ENCODE results near the gene A4GALT. TPM values are rescaled to one million over a fixed set of nuclear protein-coding genes. Genes with fewer than 3 reads are reported as not detected.
A peak's percentile ranks its signal among the peaks of the same experiment; 100 is the strongest.
"Not testable (repeated sequence)": the region's sequence is repeated elsewhere in the genome, so short reads cannot be mapped to it uniquely, and the experiment has no call there.

A4GALT gene
- total and polyA plus RNA-seq, 5 experiments from 2014 or later, result not detected

DNA sequence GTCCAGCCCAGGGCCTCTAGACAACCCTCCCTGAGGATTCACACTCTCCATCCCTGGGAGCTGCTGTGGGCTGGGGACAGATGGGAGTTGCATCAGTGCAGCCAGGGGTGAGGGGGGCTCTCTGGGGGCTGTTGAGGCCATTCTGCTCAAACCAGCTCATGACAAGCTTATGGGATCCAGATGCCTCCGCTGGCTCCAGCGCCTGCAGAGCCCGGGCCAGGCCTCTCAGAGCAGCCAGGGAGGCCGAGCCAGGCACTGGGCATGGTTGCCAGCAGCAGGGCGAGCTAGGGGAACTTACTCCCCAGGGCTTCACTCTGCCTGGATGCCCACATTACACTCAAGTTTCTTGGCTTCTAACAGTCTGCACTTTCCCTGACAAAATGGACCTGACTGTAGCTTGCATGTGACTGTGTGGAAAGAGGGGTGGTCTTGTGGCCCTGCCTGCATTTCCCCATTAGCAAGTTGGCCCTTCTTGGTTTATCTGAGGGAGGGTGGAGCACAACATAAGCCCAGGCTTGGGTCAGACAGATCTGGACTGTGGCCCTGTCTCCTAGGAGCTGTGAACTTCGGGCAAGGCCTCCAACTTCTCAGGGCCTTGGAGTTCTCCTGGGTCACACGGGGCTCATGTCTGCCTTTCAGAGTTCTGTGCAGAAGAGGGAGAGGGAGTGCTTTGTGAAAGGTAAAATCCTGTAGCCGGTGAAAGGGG lies 36.9 kb downstream of the A4GALT start:
- Mint-ChIP-seq H3K36me3 (no peaks in the 10 kb centered on the region), H3K27me3 (peaks cover 0 to 6% (median 0%) of the 10 kb centered on the region in 5 donors), H3K4me1 (peaks cover 0 to 4% (median 0%) of the 10 kb centered on the region in 4 donors), H3K9me3 (peaks cover 0 to 11% (median 1%) of the 10 kb centered on the region in 9 donors), H3K27ac (peak overlapping the region in 1 of 10 donors; percentile 62), H3K4me3 (peak overlapping the region in 1 of 10 donors; percentile 19)
- POLR2A ChIA-PET, result no interaction called here
- ATAC-seq (no peak), DNase-seq (no peak)

- H3K4me1 Mint-ChIP-seq, result peaks cover 0 to 4% (median 0%) of the 10 kb centered on the region in 4 donors
- DNase-seq, result no peak
- H3K27me3 Mint-ChIP-seq, result peaks cover 0 to 6% (median 0%) of the 10 kb centered on the region in 5 donors
- peaks cover 0 to 19% (median 5%) of the 10 kb centered on the region in 9 donors for H3K9me3 Mint-ChIP-seq
- POLR2A ChIA-PET, result no interaction called here
- H3K27ac Mint-ChIP-seq, result peak overlapping the region in 1 of 10 donors; percentile 37
- ATAC-seq, result no peak
- H3K4me3 Mint-ChIP-seq, result no peak overlapping the region
- peaks cover 0 to 5% (median 3%) of the 10 kb centered on the region in 3 donors for H3K36me3 Mint-ChIP-seq
These were observed 38.4 kb downstream of the A4GALT start for GRCh38 chr22:42682113-42682851.

DNA sequence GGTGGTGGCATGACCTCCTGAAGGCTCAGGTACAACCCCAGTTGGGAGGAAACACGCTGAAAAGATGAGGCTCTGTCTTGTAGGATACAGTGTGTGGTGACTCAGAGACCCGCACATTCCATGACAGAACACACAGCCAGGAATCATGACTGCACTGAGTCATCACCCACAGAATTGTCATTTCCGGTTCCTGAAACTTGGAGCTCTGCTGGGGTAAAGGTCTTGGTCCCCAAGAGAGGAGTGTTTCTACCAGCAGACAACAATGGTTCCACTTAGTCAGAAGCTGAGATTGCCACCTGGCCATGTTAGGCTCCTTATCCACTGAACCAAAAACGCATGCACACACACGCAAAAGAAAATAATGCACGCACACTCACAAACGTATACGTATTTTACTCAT lies 40.0 kb downstream of the A4GALT start:
- Mint-ChIP-seq H3K4me1 (no peaks in the 10 kb centered on the region), H3K4me3 (no peak overlapping the region), H3K36me3 (peaks cover 0 to 5% (median 3%) of the 10 kb centered on the region in 3 donors), H3K27ac (no peak overlapping the region), H3K27me3 (peaks cover 0 to 6% (median 0%) of the 10 kb centered on the region in 5 donors), H3K9me3 (peaks cover 0 to 19% (median 5%) of the 10 kb centered on the region in 9 donors)
- ATAC-seq (no peak), DNase-seq (no peak)
- POLR2A ChIA-PET, result no interaction called here

- no peak for ATAC-seq
- Mint-ChIP-seq H3K9me3 (peaks cover 0 to 19% (median 5%) of the 10 kb centered on the region in 9 donors), H3K27ac (no peak overlapping the region)
These were observed 41.0 kb downstream of the A4GALT start for GRCh38 chr22:42679691-42680090.

GRCh38 chr22:42678894-42679293 lies 41.8 kb downstream of the A4GALT start:
- ATAC-seq, result no peak
- H3K27ac Mint-ChIP-seq, result no peak overlapping the region
- H3K4me1 Mint-ChIP-seq, result no peaks in the 10 kb centered on the region

More at GRCh38 chr22:42679691-42680090, 41.0 kb downstream of the A4GALT start:
- no peaks in the 10 kb centered on the region for H3K4me1 Mint-ChIP-seq
- POLR2A ChIA-PET, result no interaction called here
- H3K36me3 Mint-ChIP-seq, result peaks cover 0 to 5% (median 3%) of the 10 kb centered on the region in 3 donors
- no peak for DNase-seq
- H3K4me3 Mint-ChIP-seq, result no peak overlapping the region
- peaks cover 0 to 6% (median 0%) of the 10 kb centered on the region in 5 donors for H3K27me3 Mint-ChIP-seq

DNA sequence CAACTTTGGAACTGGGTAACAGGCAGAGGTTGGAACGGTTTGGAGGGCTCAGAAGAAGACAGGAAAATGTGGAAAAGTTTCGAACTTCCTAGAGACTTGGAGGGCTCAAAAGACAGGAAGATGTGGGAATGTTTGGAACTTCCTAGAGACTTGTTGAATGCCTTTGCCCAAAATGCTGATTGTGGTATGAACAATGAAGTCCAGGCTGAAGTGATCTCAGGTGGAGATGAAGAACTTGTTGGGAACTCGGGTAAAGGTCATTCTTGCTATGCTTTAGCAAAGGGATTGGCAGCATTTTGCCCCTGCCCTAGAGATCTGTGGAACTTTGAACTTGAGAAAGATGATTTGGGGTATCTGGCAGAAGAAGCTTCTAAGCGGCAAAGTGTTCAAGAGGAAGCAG lies 42.7 kb downstream of the A4GALT start:
- H3K27ac Mint-ChIP-seq, H3K4me1 Mint-ChIP-seq, ATAC-seq, H3K27me3 Mint-ChIP-seq, DNase-seq, POLR2A ChIA-PET, H3K4me3 Mint-ChIP-seq, H3K36me3 Mint-ChIP-seq: not testable (repeated sequence)
- H3K9me3 Mint-ChIP-seq, result peaks cover 0 to 19% (median 5%) of the 10 kb centered on the region in 9 donors

More at GRCh38 chr22:42678894-42679293, 41.8 kb downstream of the A4GALT start:
- Mint-ChIP-seq H3K9me3 (peaks cover 0 to 19% (median 5%) of the 10 kb centered on the region in 9 donors), H3K27me3 (peaks cover 0 to 6% (median 0%) of the 10 kb centered on the region in 5 donors), H3K36me3 (peaks cover 0 to 5% (median 3%) of the 10 kb centered on the region in 3 donors), H3K4me3 (no peak overlapping the region)
- POLR2A ChIA-PET, result no interaction called here
- no peak for DNase-seq

DNA sequence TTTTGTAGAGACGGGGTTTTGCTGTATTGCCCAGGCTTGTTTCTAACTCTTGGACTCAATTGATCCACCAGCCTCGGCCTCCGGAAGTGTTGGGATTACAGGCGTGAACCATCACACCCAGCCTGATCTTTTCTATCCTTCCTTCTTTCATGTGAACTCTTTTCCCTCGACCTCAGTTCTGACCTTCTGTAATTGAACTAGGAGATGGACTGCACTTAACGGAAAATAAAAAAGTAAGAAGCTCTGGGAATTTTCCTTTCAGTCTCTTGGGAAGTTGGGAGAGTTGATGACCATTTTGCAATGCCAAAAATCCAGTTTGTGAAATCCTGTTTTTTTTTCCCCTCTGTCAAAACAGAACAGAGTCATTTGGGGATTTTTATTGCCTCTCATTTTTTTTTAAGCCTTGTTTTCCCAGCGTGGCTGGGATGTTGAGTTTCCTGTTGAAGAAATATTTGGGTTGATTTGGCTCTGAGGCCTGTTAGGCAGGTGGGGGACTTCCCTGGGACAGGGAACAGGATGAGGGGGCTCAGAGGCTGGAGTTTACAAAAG lies 44.5 kb downstream of the A4GALT start:
- DNase-seq (no peak), ATAC-seq (no peak)
- peaks cover 0 to 5% (median 3%) of the 10 kb centered on the region in 3 donors for H3K36me3 Mint-ChIP-seq
- peaks cover 4 to 13% (median 4%) of the 10 kb centered on the region in 4 donors for H3K4me1 Mint-ChIP-seq
- no peak overlapping the region for H3K27ac Mint-ChIP-seq
- H3K27me3 Mint-ChIP-seq, result no peaks in the 10 kb centered on the region
- POLR2A ChIA-PET, result no interaction called here
- H3K9me3 Mint-ChIP-seq, result peaks cover 0 to 19% (median 5%) of the 10 kb centered on the region in 9 donors
- H3K4me3 Mint-ChIP-seq, result no peak overlapping the region

- Mint-ChIP-seq H3K36me3 (peaks cover 0 to 5% (median 3%) of the 10 kb centered on the region in 3 donors), H3K27me3 (no peaks in the 10 kb centered on the region), H3K4me3 (no peak overlapping the region), H3K9me3 (peaks cover 0 to 13% (median 3%) of the 10 kb centered on the region in 9 donors), H3K27ac (no peak overlapping the region), H3K4me1 (peaks cover 4 to 21% (median 8%) of the 10 kb centered on the region in 4 donors)
- POLR2A ChIA-PET, result no interaction called here
- DNase-seq, result no peak
- ATAC-seq, result no peak
These were observed 46.7 kb downstream of the A4GALT start for GRCh38 chr22:42673898-42674401.

DNA sequence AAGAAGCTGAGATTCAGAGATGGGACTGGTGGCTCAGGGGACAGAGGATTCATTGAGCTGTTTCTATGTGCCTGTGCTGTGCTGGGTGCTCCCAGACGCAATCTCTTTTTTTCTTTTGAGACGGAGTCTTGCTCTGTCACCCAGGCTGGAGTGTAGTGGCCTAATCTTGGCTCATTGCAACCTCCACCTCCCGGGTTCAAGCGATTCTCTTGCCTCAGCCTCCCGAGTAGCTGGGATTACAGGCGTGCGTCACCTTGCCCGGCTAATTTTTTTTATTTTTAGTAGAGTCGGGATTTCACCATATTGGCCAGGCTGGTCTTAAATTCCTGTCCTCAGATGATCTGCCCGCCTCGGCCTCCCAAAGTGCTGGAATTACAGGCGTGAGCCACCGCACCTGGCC lies 47.6 kb downstream of the A4GALT start:
- H3K9me3 Mint-ChIP-seq, H3K4me3 Mint-ChIP-seq, DNase-seq, POLR2A ChIA-PET, H3K36me3 Mint-ChIP-seq, ATAC-seq, H3K27me3 Mint-ChIP-seq: not testable (repeated sequence)
- Mint-ChIP-seq H3K4me1 (peaks cover 4 to 21% (median 8%) of the 10 kb centered on the region in 4 donors), H3K27ac (peak overlapping the region in 1 of 10 donors; percentile 13)

- H3K4me1 Mint-ChIP-seq, result peaks cover 4 to 21% (median 9%) of the 10 kb centered on the region in 4 donors
- no peak overlapping the region for H3K4me3 Mint-ChIP-seq
- no peaks in the 10 kb centered on the region for H3K36me3 Mint-ChIP-seq
- H3K9me3 Mint-ChIP-seq, result no peaks in the 10 kb centered on the region
- POLR2A ChIA-PET, result no interaction called here
- peak overlapping the region in 2 of 10 donors; percentile 1 to 69 for H3K27ac Mint-ChIP-seq
- peak in 1 of 2 donors; percentile 30 for ATAC-seq
- DNase-seq, result no peak
- no peaks in the 10 kb centered on the region for H3K27me3 Mint-ChIP-seq
These were observed 49.6 kb downstream of the A4GALT start for GRCh38 chr22:42670921-42671709.

GRCh38 chr22:42670046-42670445 lies 50.6 kb downstream of the A4GALT start:
- ATAC-seq (no peak), DNase-seq (no peak)
- POLR2A ChIA-PET, result interaction anchor here (1.0 kb wide), 1 partner anchor 14 kb away, joined by 7 read pairs; no protein-coding TSS in a partner anchor
- Mint-ChIP-seq H3K4me1 (peaks cover 4 to 26% (median 9%) of the 10 kb centered on the region in 4 donors), H3K4me3 (no peak overlapping the region), H3K27me3 (peaks cover 0 to 2% (median 0%) of the 10 kb centered on the region in 5 donors), H3K9me3 (no peaks in the 10 kb centered on the region), H3K27ac (peak overlapping the region in 1 of 10 donors; percentile 1), H3K36me3 (no peaks in the 10 kb centered on the region)

DNA sequence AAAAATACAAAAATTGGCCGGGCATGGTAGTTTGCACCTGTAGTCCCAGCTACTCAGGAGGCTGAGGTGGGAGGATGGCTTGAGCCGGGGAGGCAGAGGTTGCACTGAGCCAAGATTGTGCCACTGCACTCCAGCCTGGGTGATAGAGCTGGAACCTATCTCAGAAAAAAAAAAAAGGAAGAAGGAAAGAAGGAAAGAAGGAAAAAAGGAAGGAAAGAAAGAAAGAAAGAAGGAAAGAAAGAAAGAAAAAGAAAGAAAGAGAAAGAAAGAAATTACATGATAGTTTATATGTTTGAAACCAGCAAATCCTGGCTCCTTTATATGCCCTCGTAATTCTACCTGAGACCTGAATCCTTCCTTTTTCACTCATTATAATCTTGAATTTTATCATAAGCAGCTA lies 54.3 kb downstream of the A4GALT start:
- not testable (repeated sequence) for ATAC-seq, H3K27ac Mint-ChIP-seq, DNase-seq

More for the DNA sequence above, 54.3 kb downstream of the A4GALT start:
- POLR2A ChIA-PET, result interaction anchor here (0.7 kb wide), 1 partner anchor 169 kb away, joined by 4 read pairs; no protein-coding TSS in a partner anchor
- not testable (repeated sequence) for H3K9me3 Mint-ChIP-seq, H3K4me3 Mint-ChIP-seq, H3K27me3 Mint-ChIP-seq, H3K36me3 Mint-ChIP-seq
- peaks cover 2 to 17% (median 8%) of the 10 kb centered on the region in 4 donors for H3K4me1 Mint-ChIP-seq

All from naive thymus-derived CD8-positive, alpha-beta T cell (primary cell).